Measurements from ENCODE around the gene DCDC2B.
A peak's percentile ranks its signal among the peaks of the same experiment; 100 is the strongest.

The DCDC2B gene

DNA sequence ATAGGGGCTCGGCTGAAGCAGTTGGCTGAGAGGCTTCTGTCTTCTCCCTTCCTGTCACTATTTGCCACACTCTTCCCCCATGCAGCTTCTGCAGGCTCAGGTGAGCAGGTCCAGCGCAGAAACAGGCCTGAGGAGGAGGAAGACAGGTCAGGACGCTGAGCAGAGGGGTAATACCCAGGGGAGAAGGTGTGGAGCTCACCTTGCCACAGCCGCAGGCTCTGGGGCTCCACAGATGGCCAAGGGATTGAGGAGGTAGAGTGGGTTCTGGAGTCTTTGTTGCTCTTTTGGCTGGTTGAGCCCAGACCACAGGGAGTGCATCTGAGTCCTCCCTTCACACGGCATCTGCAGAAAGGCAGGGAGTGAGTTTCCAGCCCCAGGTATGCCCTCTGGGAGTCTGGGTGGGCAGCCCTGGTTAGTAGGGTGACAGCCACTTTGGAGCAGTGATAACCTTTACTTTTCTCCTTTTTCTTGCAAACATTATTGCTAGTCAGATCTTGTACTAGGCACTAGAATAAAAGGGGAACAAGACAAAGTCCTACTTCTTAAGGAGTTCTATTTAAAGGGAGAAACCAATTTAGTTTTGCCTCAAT, 23.0 kb downstream of the DCDC2B start:
- Histone ChIP-seq H3K4me3 (ENCODE audit: extremely low read depth, insufficient read depth, low read length, poor library complexity, severe bottlenecking) (no peak overlapping the region), H3K9me3 (ENCODE audit: control insufficient read depth, low read length) (no peaks in the 10 kb centered on the region), H3K27ac (ENCODE audit: low read depth, low read length, severe bottlenecking) (no peak overlapping the region), H3K4me1 (ENCODE audit: control insufficient read depth, insufficient read depth, low read length, poor library complexity, severe bottlenecking) (no peaks in the 10 kb centered on the region), H3K36me3 (ENCODE audit: control insufficient read depth, insufficient read depth, low read length) (peaks cover 61% of the 10 kb centered on the region)
- 83 to 90% methylated on average over 4 to 5 of the region's 5 CpGs for WGBS, 2 experiments (ENCODE audit: insufficient coverage in 2 of 2)

DNA sequence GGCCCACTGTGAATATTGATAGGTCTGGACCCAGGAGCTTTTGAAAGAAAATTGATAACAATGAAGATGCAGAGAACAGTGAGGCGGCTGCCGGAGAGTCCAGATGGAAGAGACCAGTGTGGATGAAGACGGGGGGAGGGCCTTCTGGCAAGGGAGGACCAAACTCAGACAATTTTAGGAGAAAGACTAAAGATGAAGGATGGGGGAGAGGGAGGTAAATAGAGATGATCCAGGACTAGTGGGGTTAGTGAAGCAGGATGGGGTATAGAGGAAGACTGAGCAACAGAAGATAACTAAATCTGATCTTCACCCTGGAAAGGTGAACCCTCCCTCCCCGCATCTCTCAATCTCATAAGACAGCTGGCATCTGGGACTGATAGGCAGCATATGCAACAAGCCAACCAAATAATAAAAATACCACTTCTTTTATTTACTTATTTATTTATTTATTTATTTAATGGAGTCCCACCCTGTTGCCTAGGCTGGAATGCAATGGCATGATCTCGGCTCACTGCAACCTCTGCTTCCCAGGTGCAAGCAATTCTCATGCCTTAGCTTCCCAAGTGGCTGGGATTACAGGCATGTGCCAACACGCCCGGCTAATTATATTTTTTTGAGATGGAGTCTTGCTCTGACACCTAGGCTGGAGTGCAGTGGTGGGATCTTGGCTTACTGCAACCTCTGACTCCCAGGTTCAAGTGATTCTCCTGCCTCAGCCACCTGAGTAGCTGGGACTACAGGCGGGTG, 23.8 kb downstream of the DCDC2B start:
- Histone ChIP-seq H3K9me3 (ENCODE audit: control insufficient read depth, low read length) (no peaks in the 10 kb centered on the region), H3K27ac (ENCODE audit: low read depth, low read length, severe bottlenecking) (no peak overlapping the region), H3K36me3 (ENCODE audit: control insufficient read depth, insufficient read depth, low read length) (peaks cover 53% of the 10 kb centered on the region), H3K4me3 (ENCODE audit: extremely low read depth, insufficient read depth, low read length, poor library complexity, severe bottlenecking) (no peak overlapping the region), H3K4me1 (ENCODE audit: control insufficient read depth, insufficient read depth, low read length, poor library complexity, severe bottlenecking) (no peaks in the 10 kb centered on the region)
- 93 to 98% methylated on average over 6 to 7 of the region's 8 CpGs for WGBS, 2 experiments (ENCODE audit: insufficient coverage in 2 of 2)

DNA sequence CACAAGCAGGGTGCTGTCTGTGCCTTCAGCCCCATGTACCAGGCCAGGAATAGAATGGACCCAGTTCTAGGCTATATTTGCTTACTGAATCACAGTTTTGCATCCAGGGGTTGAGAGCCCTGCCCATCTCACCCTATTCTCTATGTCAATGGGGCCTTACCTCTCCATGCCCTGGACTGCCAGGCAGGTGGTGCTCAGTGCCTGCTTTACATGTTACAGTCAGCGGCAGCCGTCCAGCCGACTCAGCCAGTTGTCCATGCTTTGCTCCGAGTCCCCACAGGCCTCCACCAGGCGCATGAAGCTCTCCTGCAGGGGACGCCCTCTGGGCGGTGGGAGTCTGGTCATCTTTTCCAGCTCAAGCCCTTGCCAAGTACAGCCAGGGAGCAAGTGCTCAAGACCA, 25.9 kb downstream of the DCDC2B start:
- no peak overlapping the region for H3K4me3 ChIP-seq (ENCODE audit: extremely low read depth, insufficient read depth, low read length, poor library complexity, severe bottlenecking)
- peaks cover 37% of the 10 kb centered on the region for H3K36me3 ChIP-seq (ENCODE audit: control insufficient read depth, insufficient read depth, low read length)
- no peaks in the 10 kb centered on the region for H3K4me1 ChIP-seq (ENCODE audit: control insufficient read depth, insufficient read depth, low read length, poor library complexity, severe bottlenecking)
- H3K27ac ChIP-seq (ENCODE audit: low read depth, low read length, severe bottlenecking) = no peak overlapping the region
- H3K9me3 ChIP-seq (ENCODE audit: control insufficient read depth, low read length) = no peaks in the 10 kb centered on the region
- WGBS, 2 experiments (ENCODE audit: insufficient coverage in 2 of 2) = 90 to 91% methylated on average over 4 to 7 of the region's 7 CpGs

DNA sequence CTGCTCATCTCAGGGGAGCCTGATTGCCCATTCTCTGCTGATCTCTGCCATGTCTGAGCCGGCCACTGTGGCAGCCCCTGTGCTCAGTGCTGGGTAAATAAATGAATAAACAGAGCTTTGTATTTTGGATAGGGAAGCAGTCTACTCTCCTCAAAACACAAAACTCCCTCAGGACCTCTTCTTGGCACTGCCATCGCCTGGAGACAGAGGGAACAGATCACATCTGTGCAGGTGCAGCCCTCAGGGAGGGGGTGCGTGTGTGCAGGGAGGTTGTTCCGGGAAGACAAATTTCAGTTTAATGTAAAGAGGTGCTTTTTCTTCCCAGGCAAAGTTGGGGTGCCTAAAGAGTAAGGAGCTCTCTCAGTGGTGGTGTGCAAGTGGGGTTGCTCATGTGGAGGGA, 30.4 kb downstream of the DCDC2B start:
- Histone ChIP-seq H3K36me3 (ENCODE audit: control insufficient read depth, insufficient read depth, low read length) (peaks cover 6% of the 10 kb centered on the region), H3K4me3 (ENCODE audit: extremely low read depth, insufficient read depth, low read length, poor library complexity, severe bottlenecking) (no peak overlapping the region), H3K9me3 (ENCODE audit: control insufficient read depth, low read length) (no peaks in the 10 kb centered on the region), H3K4me1 (ENCODE audit: control insufficient read depth, insufficient read depth, low read length, poor library complexity, severe bottlenecking) (peaks cover 13% of the 10 kb centered on the region), H3K27ac (ENCODE audit: low read depth, low read length, severe bottlenecking) (no peak overlapping the region)
- 50 to 72% methylated on average over 2 of the region's 4 CpGs for WGBS, 2 experiments (ENCODE audit: insufficient coverage in 2 of 2)

DNA sequence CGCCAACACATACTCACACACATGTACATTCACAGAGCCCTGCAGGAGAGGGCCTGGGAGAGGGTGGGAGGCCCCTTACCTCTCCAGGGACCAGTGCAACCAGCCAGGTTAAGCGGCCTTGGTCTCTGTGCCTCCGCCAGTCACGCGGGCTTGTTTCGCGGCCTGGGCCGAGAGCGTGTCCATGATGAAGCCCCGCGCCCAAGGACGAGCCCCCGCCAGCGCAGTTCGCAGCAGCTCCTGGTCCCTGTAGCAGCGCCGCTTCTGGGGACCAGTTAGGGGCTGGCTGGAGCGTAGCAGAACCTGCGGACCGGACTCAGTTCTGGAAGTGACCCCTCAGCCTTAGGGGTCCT, 30.9 kb downstream of the DCDC2B start:
- peaks cover 2% of the 10 kb centered on the region for H3K36me3 ChIP-seq (ENCODE audit: control insufficient read depth, insufficient read depth, low read length)
- H3K27ac ChIP-seq (ENCODE audit: low read depth, low read length, severe bottlenecking) = peak overlapping the region; percentile 23
- peak overlapping the region; percentile 51 for H3K4me3 ChIP-seq (ENCODE audit: extremely low read depth, insufficient read depth, low read length, poor library complexity, severe bottlenecking)
- peaks cover 13% of the 10 kb centered on the region for H3K4me1 ChIP-seq (ENCODE audit: control insufficient read depth, insufficient read depth, low read length, poor library complexity, severe bottlenecking)
- 9 to 15% methylated on average over 19 of the region's 20 CpGs for WGBS, 2 experiments (ENCODE audit: insufficient coverage in 2 of 2)
- H3K9me3 ChIP-seq (ENCODE audit: control insufficient read depth, low read length) = no peaks in the 10 kb centered on the region

DNA sequence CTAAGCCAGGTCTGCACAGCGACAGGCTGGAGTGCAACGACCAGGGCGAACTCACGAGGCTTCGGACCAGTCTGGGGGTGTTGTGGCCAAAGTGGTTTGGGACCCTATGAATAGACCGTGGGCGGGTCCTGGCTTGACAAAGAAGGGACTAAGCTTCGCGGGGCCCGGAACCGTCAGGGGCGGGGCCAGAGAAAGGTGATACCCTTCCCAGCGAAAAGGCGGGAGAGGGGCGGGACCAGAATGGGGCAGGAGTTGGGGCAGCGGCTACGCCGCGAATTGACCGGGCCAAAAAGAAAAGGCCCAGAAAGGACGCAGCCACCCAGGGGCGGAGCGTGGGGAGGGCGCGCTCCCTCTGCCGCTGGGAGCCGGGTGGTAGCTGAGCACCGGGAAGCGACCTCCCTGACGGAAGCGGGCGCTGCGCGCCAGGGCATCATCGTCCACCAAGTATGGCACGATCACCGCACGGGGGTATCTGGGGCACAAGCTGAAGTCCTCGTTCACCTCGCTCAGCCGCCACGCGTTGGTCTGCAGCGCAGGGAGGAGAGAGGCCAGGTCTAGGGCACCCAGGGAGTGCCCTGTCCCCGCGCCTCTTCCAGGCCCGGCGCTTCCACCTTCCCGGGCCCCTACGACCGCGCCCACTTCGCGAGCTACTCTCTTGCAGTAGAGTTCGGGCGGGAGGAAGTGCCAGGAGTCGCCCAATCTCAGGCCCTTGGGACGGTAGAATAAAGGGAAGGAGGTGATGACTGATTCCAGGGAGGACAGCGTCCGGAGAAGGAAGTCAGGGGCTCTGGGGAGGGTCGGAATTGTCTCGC, 31.5 kb downstream of the DCDC2B start:
- Histone ChIP-seq H3K36me3 (ENCODE audit: control insufficient read depth, insufficient read depth, low read length) (no peaks in the 10 kb centered on the region), H3K27ac (ENCODE audit: low read depth, low read length, severe bottlenecking) (peak overlapping the region; percentile 23), H3K4me1 (ENCODE audit: control insufficient read depth, insufficient read depth, low read length, poor library complexity, severe bottlenecking) (peaks cover 13% of the 10 kb centered on the region), H3K9me3 (ENCODE audit: control insufficient read depth, low read length) (no peaks in the 10 kb centered on the region), H3K4me3 (ENCODE audit: extremely low read depth, insufficient read depth, low read length, poor library complexity, severe bottlenecking) (peak overlapping the region; percentile 51)
- 0 to 1% methylated on average over 45 to 52 of the region's 62 CpGs for WGBS, 2 experiments (ENCODE audit: insufficient coverage in 2 of 2)

DNA sequence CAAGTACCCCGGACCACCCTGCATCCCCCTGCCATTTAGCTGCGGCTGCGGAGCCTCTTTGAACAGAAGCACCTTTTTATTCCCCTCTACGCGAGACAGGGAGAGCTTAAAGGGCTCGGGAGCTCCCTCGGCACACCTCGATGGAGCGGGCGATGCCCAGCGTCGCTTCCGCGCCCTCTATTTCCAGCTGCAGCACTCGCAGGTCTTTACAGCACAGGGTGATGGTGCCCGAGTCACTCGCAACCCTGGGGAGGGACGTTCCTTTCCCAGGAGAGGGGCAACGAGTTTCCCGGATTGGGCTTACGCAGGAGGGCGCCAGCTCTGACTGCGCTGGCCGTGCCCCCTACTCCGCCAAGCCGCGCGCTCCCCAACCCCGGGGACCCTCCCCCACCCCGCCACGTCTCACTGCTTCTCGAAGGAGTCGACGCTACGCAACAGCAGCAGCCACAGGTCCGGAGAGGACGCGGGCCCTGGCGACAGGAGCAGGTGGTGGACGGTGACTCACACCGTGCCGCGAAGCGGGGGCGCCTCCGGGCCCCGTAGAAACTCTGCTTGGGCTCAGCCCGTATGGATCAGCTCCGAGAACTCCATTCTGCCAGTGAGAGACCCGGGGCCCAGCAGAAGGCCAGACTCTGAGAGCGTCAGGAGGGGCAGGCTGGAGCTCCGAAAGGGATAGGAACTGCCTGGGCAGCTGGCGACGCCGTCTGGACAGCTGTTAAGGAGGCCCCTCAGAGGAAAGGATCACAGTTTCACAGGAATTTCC, 32.3 kb downstream of the DCDC2B start:
- no peaks in the 10 kb centered on the region for H3K9me3 ChIP-seq (ENCODE audit: control insufficient read depth, low read length)
- peak overlapping the region; percentile 29 for H3K27ac ChIP-seq (ENCODE audit: low read depth, low read length, severe bottlenecking)
- peaks cover 13% of the 10 kb centered on the region for H3K4me1 ChIP-seq (ENCODE audit: control insufficient read depth, insufficient read depth, low read length, poor library complexity, severe bottlenecking)
- WGBS, 2 experiments (ENCODE audit: insufficient coverage in 2 of 2) = 0 to 1% methylated on average over 40 to 48 of the region's 55 CpGs
- H3K4me3 ChIP-seq (ENCODE audit: extremely low read depth, insufficient read depth, low read length, poor library complexity, severe bottlenecking) = peak overlapping the region; percentile 51
- H3K36me3 ChIP-seq (ENCODE audit: control insufficient read depth, insufficient read depth, low read length) = no peaks in the 10 kb centered on the region

DNA sequence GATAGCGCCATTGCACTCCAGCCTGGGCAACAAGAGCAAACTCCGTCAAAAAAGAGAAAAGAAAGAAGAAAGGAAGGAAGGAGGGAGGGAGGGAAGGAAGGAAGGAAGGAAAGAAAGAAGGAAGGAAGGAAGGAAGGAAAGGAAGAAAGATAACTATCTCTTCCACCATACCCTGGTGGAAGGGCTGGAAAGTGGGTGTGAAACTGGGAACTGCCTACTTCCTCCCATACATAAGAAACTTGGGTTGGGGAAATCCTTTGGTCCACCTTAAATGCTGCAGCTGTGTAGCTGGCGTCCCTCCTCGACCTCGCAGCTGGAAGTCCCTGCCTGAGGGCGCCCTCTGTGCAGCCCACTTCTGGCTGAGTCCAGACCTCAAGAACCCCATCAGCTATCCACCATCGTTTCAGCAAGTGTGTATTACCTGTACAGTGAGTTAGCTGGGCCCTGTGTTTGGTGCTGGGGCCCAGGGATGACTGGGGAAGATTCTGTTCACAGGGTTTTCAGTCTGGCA, 33.5 kb downstream of the DCDC2B start:
- Histone ChIP-seq H3K27ac (ENCODE audit: low read depth, low read length, severe bottlenecking) (no peak overlapping the region), H3K4me1 (ENCODE audit: control insufficient read depth, insufficient read depth, low read length, poor library complexity, severe bottlenecking) (peaks cover 13% of the 10 kb centered on the region), H3K36me3 (ENCODE audit: control insufficient read depth, insufficient read depth, low read length) (no peaks in the 10 kb centered on the region), H3K9me3 (ENCODE audit: control insufficient read depth, low read length) (no peaks in the 10 kb centered on the region), H3K4me3 (ENCODE audit: extremely low read depth, insufficient read depth, low read length, poor library complexity, severe bottlenecking) (no peak overlapping the region)
- 51 to 100% methylated on average over 2 to 5 of the region's 7 CpGs for WGBS, 2 experiments (ENCODE audit: insufficient coverage in 2 of 2)

DNA sequence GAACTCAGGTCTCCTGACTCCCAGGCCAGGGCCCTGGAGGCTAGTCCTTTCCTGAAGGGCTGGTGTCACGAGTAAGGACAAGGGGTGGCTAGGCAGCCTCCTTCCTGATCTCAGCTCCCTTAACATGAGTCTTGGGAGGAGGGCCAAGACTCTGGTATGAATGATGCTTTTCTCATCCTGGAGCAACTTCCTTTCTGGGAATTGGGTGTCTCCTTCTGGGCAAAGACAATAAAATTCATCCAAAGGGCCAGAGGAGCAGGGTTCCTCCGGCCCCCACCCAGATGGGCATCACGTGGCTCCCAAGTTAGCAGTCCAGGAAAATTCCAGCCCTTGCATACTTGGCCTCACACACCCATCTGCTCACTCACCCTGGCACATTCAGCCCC, 38.0 kb downstream of the DCDC2B start, which contains the start of gene FAM167B:
Gene FAM167B, plus strand, starts transcription at position 335 of the 386 bp plus-strand sequence. CDS start 200 bp downstream, outside the sequence.
- no peak within 1 kb of the TSS for H3K27ac ChIP-seq (ENCODE audit: low read depth, low read length, severe bottlenecking)
- no peaks in the 10 kb centered on the region for H3K36me3 ChIP-seq (ENCODE audit: control insufficient read depth, insufficient read depth, low read length)
- H3K4me1 ChIP-seq (ENCODE audit: control insufficient read depth, insufficient read depth, low read length, poor library complexity, severe bottlenecking) = peaks cover 18% of the 10 kb centered on the region
- WGBS, 2 experiments (ENCODE audit: insufficient coverage in 2 of 2) = 60 to 89% methylated on average over 1 of the region's 3 CpGs
- H3K9me3 ChIP-seq (ENCODE audit: control insufficient read depth, low read length) = no peaks in the 10 kb centered on the region
- H3K4me3 ChIP-seq (ENCODE audit: extremely low read depth, insufficient read depth, low read length, poor library complexity, severe bottlenecking) = no peak within 1 kb of the TSS

DNA sequence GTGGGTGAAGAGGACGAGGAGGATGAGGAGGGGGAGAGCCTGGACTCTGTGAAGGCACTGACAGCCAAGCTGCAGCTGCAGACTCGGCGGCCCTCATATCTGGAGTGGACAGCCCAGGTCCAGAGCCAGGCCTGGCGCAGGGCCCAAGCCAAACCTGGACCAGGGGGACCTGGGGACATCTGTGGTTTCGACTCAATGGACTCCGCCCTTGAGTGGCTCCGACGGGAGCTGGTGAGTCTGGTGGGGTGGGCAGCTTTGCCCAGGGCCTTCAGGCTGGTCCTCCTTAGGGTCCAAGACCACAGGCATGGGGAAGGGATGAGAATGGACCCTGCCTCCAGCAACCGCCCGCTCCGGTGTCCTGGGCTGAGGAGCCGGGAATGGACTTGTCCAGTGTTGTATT, 38.6 kb downstream of the DCDC2B start:
- WGBS, 2 experiments (ENCODE audit: insufficient coverage in 2 of 2) = 97% methylated on average over 6 to 11 of the region's 12 CpGs
- Histone ChIP-seq H3K27ac (ENCODE audit: low read depth, low read length, severe bottlenecking) (no peak overlapping the region), H3K4me3 (ENCODE audit: extremely low read depth, insufficient read depth, low read length, poor library complexity, severe bottlenecking) (no peak overlapping the region), H3K9me3 (ENCODE audit: control insufficient read depth, low read length) (no peaks in the 10 kb centered on the region), H3K4me1 (ENCODE audit: control insufficient read depth, insufficient read depth, low read length, poor library complexity, severe bottlenecking) (peaks cover 16% of the 10 kb centered on the region), H3K36me3 (ENCODE audit: control insufficient read depth, insufficient read depth, low read length) (no peaks in the 10 kb centered on the region)

Measured in mesodermal cell (in vitro differentiated cells).